Measurements from ENCODE around the gene LRIG3. TPM values are rescaled to one million over a fixed set of nuclear protein-coding genes. Genes with fewer than 3 reads are reported as not detected.

The LRIG3 gene
- total RNA-seq, 3 donors from 2014 or later (not counting 1 experiment from before 2014, with no cell fraction given), result 0.18 TPM; not detected in 2

DNA sequence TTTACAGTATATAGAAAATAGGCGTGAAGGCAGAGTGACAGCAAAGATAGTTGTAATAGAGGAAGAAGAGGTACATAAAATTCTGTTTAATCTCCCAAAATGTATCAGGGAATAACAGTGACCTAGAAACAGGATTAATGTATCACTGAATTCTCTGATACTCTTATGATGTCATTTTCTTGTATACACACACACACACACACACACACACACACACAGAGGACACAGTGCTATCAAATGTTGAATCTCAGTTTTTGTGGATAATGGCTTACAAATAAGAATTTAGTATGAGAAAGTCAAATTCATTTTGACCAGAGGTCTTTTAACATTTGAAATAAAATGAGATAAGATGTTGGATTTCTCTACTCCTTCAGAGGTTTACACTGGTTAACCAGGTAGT is 4.3 kb upstream of the LRIG3 start:
- intact Hi-C loops (cut with micrococcal nuclease), result no loop called here
- H3K27me3 ChIP-seq (ENCODE audit: control insufficient read depth, insufficient read depth, low read length), result no peaks in the 10 kb centered on the region
- DNase-seq, result no peak
- peaks cover 0 to 3% of the 10 kb centered on the region in 2 donors for H3K27me3 Mint-ChIP-seq (ENCODE audit: low read depth in 2 of 2)
- H3K27ac Mint-ChIP-seq, result no peak overlapping the region
- no peak overlapping the region for H3K4me3 ChIP-seq (ENCODE audit: low read length)
- H3K4me3 Mint-ChIP-seq, result no peak overlapping the region
- WGBS (ENCODE audit: insufficient coverage), result 88% methylated on average over 1 of the region's 1 CpG
- H3K4me1 Mint-ChIP-seq, result no peaks in the 10 kb centered on the region
- no peaks in the 10 kb centered on the region for H3K9me3 ChIP-seq (ENCODE audit: control insufficient read depth, insufficient read depth, low read length)
- ATAC-seq, result no peak
- H3K9me3 Mint-ChIP-seq, result peaks cover 0 to 5% of the 10 kb centered on the region in 2 donors
- no peaks in the 10 kb centered on the region for H3K36me3 ChIP-seq (ENCODE audit: control insufficient read depth, insufficient read depth, low read length)
- H3K27ac ChIP-seq (ENCODE audit: low read length), result no peak overlapping the region
- H3K4me1 ChIP-seq (ENCODE audit: control insufficient read depth, insufficient read depth, low read length), result peaks cover under 1% of the 10 kb centered on the region
- no peaks in the 10 kb centered on the region for H3K36me3 Mint-ChIP-seq
- TF ChIP-seq, protein P1, sequence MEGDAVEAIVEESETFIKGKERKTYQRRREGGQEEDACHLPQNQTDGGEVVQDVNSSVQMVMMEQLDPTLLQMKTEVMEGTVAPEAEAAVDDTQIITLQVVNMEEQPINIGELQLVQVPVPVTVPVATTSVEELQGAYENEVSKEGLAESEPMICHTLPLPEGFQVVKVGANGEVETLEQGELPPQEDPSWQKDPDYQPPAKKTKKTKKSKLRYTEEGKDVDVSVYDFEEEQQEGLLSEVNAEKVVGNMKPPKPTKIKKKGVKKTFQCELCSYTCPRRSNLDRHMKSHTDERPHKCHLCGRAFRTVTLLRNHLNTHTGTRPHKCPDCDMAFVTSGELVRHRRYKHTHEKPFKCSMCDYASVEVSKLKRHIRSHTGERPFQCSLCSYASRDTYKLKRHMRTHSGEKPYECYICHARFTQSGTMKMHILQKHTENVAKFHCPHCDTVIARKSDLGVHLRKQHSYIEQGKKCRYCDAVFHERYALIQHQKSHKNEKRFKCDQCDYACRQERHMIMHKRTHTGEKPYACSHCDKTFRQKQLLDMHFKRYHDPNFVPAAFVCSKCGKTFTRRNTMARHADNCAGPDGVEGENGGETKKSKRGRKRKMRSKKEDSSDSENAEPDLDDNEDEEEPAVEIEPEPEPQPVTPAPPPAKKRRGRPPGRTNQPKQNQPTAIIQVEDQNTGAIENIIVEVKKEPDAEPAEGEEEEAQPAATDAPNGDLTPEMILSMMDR (IDR thresholded peaks at IDR 0.05), result no peak

DNA sequence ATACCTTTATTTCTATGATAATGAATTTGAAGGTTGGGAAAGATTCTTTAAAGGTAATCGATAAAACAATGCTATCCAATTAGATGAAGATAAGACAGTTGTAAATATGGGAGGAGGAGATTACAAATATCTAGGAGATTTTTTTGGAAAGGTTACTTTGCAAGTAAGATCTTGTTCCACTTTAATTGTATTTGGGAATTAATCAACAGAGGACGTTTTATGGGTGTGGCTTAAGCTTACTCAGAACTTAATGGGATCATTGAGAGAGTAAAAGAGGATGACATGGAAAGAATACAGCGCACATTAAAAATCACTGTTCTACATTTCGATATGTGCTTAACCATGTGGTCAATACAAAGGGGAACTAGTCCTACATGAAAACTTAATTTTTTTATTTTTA is 3.5 kb upstream of the LRIG3 start:
- Histone ChIP-seq H3K9me3 (ENCODE audit: control insufficient read depth, insufficient read depth, low read length) (no peaks in the 10 kb centered on the region), H3K27me3 (ENCODE audit: control insufficient read depth, insufficient read depth, low read length) (peaks cover 3% of the 10 kb centered on the region), H3K4me3 (ENCODE audit: low read length) (no peak overlapping the region), H3K27ac (ENCODE audit: low read length) (no peak overlapping the region), H3K4me1 (ENCODE audit: control insufficient read depth, insufficient read depth, low read length) (peaks cover 3% of the 10 kb centered on the region), H3K36me3 (ENCODE audit: control insufficient read depth, insufficient read depth, low read length) (no peaks in the 10 kb centered on the region)
- DNase-seq (no peak), ATAC-seq (no peak)
- Mint-ChIP-seq H3K36me3 (no peaks in the 10 kb centered on the region), H3K4me3 (no peak overlapping the region), H3K27me3 (ENCODE audit: low read depth in 2 of 2) (peaks cover 3% of the 10 kb centered on the region in 2 donors), H3K4me1 (no peaks in the 10 kb centered on the region), H3K9me3 (peaks cover 0 to 5% of the 10 kb centered on the region in 2 donors), H3K27ac (no peak overlapping the region)
- TF ChIP-seq, protein P1 (IDR thresholded peaks at IDR 0.05), result no peak
- 93% methylated on average over 3 of the region's 4 CpGs for WGBS (ENCODE audit: insufficient coverage)
- intact Hi-C loops (cut with micrococcal nuclease), result no loop called here

DNA sequence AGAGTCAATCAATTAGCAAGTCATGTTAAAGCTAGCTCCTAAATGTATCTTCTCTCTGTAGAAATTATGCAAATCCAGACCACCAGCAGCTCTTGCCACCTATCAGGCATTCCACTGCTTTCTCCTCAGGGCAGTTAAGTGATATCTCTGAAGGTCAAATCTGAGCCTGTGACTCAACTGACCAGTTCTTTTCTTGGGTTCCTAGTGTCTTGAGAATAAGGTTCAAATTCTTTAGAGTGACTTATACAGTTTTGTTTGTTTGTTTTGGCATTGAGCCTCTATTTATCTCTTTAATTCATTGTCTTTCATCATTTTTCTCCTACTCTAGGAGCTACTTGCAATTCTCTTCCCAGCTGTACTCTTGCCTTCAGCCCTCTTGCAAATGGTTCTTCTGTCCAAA is 2.5 kb upstream of the LRIG3 start:
- Histone ChIP-seq H3K27me3 (ENCODE audit: control insufficient read depth, insufficient read depth, low read length) (peaks cover 3% of the 10 kb centered on the region), H3K4me1 (ENCODE audit: control insufficient read depth, insufficient read depth, low read length) (peaks cover 3% of the 10 kb centered on the region), H3K36me3 (ENCODE audit: control insufficient read depth, insufficient read depth, low read length) (no peaks in the 10 kb centered on the region), H3K9me3 (ENCODE audit: control insufficient read depth, insufficient read depth, low read length) (no peaks in the 10 kb centered on the region), H3K4me3 (ENCODE audit: low read length) (no peak overlapping the region), H3K27ac (ENCODE audit: low read length) (no peak overlapping the region)
- Mint-ChIP-seq H3K4me1 (no peaks in the 10 kb centered on the region), H3K36me3 (no peaks in the 10 kb centered on the region), H3K4me3 (no peak overlapping the region), H3K27ac (no peak overlapping the region), H3K9me3 (peaks cover 0 to 5% of the 10 kb centered on the region in 2 donors), H3K27me3 (ENCODE audit: low read depth in 2 of 2) (peaks cover 3 to 12% of the 10 kb centered on the region in 2 donors)
- no peak for ATAC-seq
- TF ChIP-seq, protein P1 (IDR thresholded peaks at IDR 0.05), result no peak
- intact Hi-C loops (cut with micrococcal nuclease), result no loop called here
- DNase-seq, result no peak
